DND-41 (cell line): ENCODE results near the gene TAAR9.

Experiments
- EZH2 ChIP-seq: IDR thresholded peaks from 3 replicates; pipeline ENCODE4 v1.6.1; 2012; ENCODE audit warnings: borderline replicate concordance, low read depth, mild to moderate bottlenecking, moderate library complexity, low read length, inconsistent platforms; ENCODE audit not compliant: severe bottlenecking
- TF ChIP-seq, protein P1 (sequence below): IDR thresholded peaks from 2 replicates; pipeline ENCODE4 v1.5.1; 2012; ENCODE audit warnings: borderline replicate concordance, low read length, moderate library complexity, mild to moderate bottlenecking; ENCODE audit not compliant: poor library complexity, severe bottlenecking; ENCODE audit errors: extremely low read depth

DNA sequence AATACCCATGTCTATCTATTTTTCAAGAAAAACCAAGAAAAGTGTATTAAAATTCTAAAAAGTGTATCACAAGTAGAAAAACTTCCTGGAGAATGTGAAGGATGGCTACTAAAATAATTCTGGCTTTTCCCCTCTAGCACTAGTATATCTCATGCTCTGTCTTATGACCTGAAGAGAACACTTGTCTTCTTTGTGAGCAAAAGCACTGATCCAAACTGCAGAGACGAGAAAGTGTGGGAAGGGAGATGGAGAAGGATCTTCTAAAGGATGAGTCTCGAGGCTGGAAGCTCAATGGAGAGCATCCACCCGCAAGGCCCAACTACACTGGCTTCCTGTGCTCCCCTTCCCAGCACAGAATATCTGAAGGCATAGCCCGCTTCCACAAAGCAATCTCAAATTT, 48.7 kb upstream of the TAAR9 start:
- no peak for TF ChIP-seq EZH2
- TF ChIP-seq, protein P1, sequence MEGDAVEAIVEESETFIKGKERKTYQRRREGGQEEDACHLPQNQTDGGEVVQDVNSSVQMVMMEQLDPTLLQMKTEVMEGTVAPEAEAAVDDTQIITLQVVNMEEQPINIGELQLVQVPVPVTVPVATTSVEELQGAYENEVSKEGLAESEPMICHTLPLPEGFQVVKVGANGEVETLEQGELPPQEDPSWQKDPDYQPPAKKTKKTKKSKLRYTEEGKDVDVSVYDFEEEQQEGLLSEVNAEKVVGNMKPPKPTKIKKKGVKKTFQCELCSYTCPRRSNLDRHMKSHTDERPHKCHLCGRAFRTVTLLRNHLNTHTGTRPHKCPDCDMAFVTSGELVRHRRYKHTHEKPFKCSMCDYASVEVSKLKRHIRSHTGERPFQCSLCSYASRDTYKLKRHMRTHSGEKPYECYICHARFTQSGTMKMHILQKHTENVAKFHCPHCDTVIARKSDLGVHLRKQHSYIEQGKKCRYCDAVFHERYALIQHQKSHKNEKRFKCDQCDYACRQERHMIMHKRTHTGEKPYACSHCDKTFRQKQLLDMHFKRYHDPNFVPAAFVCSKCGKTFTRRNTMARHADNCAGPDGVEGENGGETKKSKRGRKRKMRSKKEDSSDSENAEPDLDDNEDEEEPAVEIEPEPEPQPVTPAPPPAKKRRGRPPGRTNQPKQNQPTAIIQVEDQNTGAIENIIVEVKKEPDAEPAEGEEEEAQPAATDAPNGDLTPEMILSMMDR, result no peak
